GM12875 (cell line): ENCODE measurements around the gene PHF21B.

Experiments used
- H3K4me3 ChIP-seq: one replicate; pipeline ENCODE4 v1.5.1; 2011; ENCODE audit warnings: low read depth, low read length, control low read depth
- TF ChIP-seq, protein P1 (sequence below): IDR thresholded peaks from 2 replicates; pipeline ENCODE4 v1.5.1; 2011; ENCODE audit warnings: low read depth, mild to moderate bottlenecking, control low read depth, inconsistent platforms, low read length, moderate library complexity, borderline replicate concordance; ENCODE audit not compliant: insufficient read depth

PHF21B gene

DNA sequence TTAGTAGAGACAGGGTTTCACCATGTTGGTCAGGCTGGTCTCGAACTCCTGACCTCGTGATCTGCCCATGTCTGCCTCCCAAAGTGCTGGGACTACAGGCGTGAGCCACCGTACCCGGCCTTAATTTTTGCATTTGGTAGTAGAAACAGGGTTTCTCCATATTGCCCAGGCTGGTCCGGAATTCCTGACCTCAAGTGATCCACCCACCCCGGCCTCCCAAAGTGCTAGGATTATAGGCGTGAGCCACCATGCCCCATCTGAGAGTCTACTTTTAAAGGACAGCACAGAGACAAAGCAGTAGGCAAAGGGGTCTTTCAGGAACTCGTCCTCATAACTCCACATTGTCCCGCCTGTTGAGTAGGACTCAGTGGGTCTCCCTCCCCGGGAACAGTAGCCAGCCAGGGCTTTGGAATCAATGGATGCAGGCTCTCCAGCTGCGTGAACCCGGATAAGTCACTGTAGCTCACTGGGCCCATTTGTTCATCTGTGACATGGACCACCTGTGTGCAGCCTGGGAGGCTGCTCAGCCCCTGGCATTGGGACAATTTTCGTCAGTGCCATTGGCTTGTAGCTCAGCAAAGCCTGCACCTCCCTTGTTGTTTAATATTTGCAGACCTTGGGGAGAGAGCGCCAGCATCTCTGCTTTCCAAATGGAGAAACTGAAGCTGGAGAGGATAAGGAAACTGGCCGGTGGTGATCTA lies 171.3 kb downstream of the PHF21B start:
- no peak overlapping the region for H3K4me3 ChIP-seq
- TF ChIP-seq, protein P1, sequence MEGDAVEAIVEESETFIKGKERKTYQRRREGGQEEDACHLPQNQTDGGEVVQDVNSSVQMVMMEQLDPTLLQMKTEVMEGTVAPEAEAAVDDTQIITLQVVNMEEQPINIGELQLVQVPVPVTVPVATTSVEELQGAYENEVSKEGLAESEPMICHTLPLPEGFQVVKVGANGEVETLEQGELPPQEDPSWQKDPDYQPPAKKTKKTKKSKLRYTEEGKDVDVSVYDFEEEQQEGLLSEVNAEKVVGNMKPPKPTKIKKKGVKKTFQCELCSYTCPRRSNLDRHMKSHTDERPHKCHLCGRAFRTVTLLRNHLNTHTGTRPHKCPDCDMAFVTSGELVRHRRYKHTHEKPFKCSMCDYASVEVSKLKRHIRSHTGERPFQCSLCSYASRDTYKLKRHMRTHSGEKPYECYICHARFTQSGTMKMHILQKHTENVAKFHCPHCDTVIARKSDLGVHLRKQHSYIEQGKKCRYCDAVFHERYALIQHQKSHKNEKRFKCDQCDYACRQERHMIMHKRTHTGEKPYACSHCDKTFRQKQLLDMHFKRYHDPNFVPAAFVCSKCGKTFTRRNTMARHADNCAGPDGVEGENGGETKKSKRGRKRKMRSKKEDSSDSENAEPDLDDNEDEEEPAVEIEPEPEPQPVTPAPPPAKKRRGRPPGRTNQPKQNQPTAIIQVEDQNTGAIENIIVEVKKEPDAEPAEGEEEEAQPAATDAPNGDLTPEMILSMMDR = no peak

DNA sequence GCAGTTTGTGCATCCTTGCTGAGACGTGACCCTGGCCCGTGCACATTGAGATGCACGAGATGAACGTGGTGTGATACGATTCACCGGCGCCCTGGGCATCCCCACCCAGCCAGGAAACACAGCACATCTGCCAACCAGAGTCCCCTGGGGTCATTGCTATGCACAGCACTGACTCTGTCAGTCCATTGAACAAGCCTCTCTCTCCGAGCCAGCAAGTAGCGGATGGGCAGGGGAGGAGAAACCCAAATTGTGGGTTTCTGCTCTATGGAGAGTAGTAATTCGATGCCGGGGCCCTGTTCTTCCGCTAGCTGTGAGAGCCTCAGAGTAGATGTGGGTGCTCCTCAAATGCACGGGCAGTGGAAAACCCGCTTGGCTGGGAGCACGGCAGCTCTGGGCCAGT lies 172.3 kb downstream of the PHF21B start:
- H3K4me3 ChIP-seq = no peak overlapping the region
- TF ChIP-seq, protein P1 = no peak

DNA sequence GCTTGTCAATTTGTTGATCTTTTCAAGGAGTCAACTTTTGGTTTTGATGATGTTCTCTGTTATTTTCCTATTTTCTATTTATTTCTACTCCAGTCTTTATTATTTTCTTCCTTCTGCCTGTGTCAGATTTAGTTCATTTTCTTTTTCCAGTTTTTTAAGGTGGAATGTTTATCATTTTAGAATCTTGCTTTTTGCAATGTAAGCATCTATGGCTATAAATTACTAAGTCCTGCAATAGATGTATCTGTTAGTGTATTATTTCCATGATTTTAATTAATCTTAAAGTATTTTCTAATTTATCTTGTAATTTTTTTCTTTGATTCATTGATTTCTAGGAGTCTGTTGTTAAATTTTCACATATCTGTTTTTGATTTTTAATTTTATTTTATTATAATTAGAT lies 175.7 kb downstream of the PHF21B start:
- H3K4me3 ChIP-seq = no peak overlapping the region
- TF ChIP-seq, protein P1 = no peak

DNA sequence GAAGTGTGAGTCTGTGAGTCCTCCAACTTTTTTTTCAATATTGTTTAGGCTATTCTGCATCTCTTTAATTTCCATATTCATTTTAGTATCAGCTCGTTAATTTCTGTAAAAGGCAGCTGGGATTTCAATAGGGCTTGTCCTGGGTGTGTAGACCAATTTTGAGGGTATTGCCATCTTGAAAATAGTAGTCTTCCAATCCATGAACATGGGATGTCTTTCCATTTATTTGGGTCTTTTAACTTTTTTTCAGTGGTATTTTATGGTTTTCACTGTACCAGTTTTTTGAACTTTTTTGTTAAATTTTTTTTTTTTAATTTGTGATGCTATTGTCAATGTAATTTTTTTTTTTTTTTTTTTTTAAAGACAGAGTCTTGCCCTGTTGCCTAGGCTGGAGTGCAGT lies 177.9 kb downstream of the PHF21B start:
- TF ChIP-seq, protein P1 = no peak

More for the DNA sequence above, 177.9 kb downstream of the PHF21B start:
- H3K4me3 ChIP-seq = no peak overlapping the region
